COLO829 (cell line): ENCODE data around the gene HLA-DMB.
"Not testable (repeated sequence)": the region's sequence is repeated elsewhere in the genome, so short reads cannot be mapped to it uniquely, and the experiment has no call there.

Experiments used
- DNase-seq: peaks from one replicate; pipeline ENCODE4 v3.0.0; 2012; ENCODE audit warnings: low spot score

Gene HLA-DMB

DNA sequence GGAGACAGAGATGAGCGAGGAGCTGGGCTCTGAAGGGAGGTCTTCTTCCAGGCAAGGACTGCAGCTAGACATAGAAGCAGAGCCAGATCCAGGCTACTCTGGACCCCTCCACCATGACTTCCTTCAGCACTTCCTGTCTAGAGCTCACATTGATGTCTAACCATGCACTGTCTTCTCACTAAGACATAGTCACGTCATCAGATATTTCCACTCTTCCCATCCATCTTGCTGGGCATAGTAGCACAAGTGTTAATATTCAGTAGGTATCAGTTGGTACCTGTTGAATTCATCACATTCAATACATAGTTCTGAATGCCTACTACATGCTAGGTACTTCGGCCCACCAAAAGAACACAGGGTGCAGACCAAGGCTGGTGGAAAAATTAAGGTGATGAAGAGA is 9.2 kb upstream of the HLA-DMB start:
- no peak for DNase-seq

DNA sequence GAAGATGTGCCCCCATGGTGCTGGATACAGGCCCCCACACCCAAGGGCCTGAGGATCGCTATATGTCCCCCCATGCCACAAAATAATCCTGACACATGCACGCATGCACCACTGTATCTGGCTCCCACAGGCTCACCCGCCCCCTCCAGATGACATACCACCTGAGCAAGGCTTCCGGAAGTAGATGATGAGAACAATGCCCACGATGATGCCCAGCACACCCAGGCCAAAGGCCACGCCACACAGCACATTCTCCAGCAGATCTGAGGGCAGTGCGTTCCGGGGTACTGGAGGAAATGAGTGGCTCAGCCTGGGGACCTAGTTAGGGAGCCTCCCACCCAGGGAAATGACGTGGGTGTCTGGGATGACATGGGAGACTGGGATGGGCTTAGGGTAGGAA is 8.3 kb upstream of the HLA-DMB start:
- DNase-seq, result no peak

DNA sequence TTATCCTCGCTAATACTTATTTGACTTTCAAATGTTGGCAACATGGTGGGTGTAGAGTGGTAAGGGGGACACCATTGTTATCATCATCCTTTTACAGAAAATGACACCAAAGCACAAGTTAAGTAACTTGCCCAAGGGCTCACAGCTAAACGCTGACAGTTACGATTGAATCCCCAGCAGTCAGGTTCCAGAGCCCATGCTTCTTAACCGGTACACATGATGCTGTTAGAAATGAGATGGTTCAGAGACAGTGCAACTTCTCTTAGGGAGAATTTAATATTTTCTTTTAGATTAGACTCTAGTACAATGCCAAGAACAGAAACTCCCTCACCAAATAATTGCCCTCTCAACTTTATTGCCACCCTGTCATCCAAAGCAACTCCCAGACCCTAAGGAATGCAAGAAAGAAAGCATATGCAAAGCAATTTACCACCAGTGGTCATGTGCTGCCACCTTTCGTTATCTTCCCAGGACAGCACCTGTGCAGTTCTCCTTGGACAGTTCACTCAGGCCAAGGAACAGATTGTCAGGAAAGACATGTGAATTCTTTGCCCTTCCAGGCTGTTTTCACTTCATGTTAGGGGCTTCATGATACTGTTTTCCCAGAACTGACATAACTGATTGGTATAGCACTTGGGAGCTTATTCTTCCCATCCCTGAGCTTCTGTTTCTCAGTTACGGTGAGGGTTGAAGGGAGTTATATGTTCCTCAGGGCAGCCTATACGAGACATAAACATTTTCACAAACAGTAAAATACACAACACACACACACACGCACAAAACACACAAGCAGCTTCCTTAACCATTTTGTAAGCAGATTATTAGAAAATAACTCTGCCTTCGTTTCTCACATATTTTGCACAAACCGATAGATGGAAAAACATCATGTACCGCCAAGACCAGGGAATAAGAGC is 7.0 kb upstream of the HLA-DMB start:
- DNase-seq, result no peak

DNA sequence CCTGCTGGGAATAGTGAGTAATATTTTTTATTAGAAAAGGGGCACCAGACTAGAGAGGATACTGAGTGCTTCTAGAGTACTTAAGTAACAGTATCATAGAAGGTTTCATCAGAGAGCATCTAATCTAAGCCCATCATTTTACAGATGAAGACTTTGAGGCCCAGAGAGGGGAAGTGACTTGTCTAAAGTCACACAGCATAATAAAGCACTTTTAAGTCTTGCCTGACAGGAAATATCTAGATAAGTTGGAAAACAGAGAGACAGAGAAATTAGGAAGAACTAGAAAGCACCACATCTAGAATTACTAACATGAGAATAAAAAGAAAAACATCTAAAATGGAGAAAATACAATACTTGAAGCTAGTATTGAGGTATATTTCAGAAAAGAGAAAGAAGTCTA is 6.1 kb upstream of the HLA-DMB start:
- DNase-seq, result no peak

DNA sequence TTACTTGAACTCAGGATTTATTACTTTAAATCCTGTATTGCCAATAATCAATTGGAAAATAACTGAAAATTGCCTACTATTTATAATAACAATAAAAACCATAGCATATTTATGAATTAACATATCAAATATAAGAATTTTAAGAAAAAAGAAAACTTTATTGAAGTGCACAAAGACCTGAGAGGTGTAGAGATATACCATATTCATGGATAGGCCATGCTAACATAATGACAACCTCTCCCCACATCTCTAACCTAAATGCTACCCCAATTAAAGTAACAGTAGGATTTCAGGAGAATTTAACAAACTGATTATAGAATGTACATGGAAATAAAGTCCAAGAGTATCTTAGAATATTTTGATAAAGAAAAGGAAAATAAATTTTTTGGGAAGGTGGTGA is 5.1 kb upstream of the HLA-DMB start:
- DNase-seq, result no peak

DNA sequence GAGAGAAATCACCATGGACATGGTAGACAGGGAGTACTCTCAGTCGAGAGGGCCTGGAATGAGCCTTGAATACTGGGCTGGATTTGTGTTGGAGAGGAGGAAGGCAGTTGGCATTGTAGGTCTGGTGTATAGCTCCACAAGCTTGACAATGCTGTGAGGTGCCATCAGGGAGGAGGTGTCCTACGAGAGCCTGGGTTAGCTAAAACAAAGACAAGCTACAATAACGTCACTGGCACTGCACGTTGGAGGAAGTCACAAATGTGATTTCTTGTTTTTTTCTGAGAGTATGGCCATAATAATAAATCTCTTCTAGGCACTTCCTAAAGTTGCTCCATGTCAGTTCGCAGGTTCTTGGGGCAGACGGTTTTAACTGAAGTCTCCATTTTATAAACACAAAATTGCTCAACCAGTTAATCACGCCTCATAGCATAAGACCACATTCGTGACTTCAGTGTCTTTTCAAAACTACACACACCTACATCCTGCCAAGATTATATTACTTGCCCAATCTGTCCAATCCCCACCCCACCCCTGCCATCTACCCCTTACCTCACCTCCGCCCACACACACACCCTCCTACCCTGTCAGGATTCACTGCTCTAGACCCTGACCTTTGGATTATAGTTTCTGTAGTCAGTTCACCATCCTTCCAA is 4.4 kb upstream of the HLA-DMB start:
- no peak for DNase-seq

DNA sequence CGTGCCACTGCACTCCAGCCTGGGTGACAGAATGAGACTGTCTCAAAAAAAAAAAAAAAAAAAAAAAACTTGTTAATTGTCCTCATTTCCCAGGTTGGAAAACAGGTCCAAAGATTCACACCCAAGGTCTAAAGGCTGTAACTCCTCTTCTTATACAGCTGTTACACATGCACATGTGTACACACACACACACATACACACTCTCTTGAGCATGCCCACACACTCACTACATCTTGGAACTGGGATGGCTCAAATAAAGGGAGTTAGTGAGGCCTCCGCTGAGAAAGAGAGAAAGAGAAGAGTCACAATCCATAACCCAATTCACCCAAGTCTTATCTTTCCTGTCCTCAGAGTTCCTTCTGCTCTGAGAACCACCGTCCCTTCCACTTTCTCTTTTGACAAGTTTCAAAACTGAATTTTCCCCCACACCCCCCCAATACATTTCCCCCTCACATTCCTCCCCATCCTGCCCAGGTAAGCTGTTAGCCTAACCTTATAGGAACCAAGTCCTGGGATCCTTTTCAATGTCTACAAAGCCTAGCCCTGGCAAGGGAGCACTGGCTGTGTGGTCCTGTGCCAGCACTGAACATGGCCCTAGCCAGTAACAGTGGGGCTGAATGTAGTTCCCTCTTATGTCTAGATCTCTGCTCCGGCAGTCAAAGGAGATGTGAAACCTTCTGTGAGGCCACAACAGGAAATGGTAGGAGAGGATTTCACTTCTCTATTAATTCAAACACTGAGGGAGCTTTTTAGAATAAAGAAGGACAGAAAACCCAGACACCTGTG is 3.2 kb upstream of the HLA-DMB start:
- no peak for DNase-seq

DNA sequence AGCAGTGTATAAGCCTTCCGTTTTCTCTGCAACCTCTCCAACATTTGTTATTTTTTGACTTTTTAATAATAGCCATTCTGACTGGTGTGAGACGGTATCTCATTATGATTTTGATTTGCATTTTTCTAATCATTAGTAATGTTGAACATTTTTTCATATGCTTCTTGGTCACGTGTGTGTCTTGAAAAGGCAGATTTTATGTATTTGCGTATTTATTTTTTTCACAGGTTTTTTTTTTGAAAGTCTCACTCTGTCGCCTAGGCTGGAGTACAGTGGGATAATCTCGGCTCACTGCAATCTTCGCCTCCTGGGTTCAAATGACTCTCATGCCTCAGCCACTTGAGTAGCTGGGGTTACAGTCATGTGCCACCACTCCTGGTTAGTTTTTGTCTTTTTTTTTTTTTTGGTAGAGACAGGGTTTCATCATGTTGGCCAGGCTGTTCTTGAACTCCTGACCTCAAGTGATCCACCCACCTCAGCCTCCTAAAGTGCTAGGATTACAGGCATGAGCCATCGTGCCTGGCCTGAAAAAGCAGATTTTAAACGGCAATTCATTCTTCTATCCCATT is 1.8 kb upstream of the HLA-DMB start:
- DNase-seq, result not testable (repeated sequence)

DNA sequence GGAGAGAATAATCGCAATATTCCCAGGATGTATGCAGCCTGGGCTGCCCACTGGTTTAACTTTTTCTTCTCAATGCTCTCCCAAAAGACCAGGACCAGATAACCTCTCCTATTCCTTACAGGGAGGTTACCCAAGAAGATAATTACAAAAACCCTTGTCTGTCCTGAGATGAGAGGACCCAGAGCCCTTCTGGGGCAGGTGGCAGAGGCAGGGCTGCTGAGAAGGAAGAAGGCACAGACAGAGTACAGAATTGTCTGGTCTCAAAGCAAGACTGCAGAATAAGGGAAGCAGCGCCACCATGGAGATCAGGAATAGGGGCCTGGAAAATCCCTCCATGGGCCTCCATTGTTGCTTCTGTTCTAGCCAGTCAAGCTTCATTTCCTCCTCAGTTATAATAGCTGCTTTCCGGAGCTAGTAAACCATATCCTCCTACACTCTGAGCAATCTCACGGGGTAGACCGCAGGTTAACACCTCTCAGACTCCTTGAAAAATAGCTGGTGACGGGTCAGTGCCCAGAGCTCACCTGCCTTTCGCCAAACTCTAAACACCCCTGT is 463 bp upstream of the HLA-DMB start:
- no peak for DNase-seq

DNA sequence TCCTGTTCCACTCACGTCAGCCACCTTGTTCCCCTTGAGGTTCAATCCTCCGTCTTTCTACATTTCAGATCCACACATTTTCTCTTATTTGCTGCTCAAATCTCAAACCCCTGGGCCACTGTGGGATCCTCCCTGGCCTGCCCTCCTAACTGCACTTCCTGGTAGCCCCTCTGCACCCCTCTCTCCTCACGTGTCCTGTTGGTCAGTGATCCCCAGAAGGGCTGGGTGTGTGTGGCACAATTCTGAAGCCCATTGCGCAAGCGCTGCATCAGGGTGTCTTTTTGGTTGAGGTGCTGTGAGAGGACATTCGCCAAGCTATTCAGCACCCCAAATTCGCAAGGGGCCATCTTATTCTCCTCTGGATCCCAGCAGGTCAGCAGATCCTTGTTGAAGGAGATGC is 2.3 kb downstream of the HLA-DMB start:
- DNase-seq, result no peak

DNA sequence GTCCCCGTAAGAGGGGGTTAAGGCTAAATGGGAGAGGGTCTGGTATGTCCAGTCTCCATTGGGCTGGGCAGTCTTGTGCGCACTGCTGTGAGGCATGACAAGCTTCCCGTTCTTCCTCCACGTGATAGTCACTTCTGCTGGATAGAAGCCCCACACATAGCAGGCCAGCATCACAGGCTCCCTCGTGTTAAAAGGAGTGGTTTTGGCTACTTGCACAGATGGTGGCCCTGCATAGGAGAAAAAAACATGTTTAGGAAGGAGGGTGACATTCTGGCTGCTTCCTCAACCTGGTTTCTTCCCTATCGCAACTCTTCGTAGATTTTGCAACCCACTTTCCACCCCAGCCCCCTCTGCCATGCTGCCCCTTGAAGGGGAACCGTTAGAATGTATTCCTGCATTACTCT is 3.6 kb downstream of the HLA-DMB start:
- DNase-seq, result no peak

DNA sequence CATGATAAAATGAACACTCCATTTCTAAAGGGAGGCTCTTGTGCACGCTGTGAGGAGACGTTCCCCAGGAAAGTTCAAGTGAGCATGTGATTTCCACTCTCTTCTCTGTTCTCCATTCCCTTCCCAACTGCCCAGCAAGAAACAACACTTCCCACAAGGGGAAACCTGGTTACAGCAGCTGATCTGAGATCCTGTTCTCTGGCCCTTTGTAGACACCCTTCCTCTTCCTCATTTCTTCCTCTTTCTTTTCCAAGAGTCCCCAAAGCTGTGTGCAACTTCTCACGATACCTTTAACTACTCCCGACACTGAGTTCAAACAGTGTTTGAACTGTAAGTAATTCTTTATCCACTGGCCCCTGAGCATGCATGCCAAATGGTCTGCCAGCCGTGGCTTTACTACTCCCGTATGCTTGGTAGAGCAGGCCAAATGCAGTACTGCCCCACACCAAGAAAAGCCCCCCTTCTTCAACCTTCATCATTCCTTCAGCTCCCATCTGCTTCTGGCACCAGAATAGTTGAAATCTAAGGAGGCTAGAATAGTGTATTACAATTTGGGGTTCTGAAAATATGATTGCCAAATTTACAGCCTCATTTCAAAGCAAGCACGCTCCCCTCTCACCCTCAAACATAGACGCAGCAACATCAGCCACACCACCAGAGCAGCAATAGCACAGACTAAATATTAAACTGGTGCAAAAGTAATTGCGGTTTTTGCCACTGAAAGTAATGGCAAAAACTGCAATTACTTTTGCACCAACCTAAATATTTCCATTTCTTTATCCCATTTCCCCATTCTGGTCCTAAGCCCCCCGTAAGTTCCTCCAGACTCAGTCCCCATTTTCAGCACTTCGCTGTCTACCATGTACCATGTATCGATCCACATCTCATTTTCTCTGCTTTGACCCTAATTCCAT is 4.3 kb downstream of the HLA-DMB start:
- DNase-seq, result no peak

DNA sequence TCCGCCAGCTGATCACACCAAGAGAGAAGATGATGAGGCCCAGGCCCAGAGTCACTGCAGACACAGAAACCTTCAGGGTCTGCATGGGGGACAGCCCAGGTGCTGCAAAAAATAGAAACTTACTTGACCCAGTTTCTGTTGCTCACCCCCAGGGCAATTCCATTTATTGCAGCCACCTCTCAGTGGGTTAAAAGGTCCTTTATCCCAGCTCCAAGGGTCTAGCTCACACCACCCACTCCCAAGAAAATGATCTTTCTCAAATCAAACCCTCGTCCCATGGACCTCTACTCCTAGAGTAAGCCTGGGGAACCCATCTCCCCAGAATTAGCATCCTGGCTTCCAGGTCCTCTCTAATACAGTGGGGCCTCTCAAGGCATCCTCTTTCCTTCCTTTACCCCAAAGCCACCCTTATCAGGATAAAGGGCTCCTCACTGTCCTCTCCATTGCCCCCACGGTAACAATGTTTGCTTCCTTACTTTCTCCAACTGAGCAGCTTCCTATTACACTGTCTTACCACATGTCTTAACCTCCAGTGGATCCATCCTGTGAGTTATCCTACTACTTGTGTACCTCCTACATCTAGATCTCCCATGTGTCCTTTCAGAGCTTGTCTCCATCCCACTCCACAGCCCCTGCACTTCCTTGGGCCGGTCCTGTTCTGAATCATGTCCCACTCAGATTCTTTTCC is 5.1 kb downstream of the HLA-DMB start:
- DNase-seq, result no peak

DNA sequence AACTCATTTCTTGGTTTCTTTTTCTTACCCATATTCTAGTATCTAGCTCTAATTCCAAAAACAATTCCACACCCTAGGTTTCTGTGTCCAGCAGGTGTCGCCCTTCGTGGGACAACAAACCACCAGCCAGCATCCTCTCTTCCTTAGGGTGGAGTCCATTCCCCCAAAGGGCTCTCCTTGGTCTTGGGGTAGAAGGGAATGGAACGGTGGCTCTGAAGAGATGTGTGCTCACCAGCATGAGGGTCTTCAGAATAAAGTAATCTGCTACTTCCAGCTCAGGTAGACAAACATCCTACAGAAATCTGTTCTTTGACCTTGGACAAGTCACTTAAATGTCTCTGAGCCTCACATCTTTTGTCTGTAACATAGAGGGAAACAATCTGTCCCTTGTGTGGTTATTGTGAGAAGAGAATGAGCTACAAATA is 7.2 kb downstream of the HLA-DMB start:
- DNase-seq, result peak; percentile 91

DNA sequence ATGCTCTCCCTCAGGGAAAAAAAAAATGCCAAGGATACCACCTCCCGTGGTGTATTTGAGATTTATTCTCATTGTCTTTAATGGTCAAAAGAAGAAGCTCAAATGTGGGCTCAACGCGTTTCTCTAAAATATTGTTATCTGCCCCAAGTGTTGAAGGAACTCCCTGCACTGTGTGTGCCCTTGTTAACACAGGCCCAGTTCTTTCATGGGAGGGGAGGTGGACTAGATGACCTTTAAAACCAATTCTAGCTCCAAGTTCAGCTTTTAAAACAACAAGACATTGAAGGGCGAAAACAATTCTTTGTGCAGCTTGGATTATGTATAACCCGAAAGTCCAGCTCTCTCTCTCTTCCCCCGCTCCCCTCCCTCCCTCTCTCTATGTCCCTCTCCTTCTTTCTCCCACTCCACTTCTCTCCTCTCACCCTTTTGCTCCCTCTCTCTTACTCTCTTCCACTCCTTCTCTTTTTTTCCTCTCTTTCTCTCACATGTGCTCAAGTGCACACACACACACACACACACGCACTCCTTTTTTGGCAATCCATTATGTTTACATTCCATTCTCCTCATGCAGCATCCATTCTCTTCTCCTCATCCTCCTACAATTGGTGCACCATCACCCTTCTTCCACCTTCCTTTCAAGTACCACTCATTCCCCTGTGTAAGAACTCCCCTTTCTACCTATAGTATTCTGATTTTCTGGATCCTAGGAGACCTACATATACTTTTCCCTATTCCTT is 8.5 kb downstream of the HLA-DMB start:
- no peak for DNase-seq

DNA sequence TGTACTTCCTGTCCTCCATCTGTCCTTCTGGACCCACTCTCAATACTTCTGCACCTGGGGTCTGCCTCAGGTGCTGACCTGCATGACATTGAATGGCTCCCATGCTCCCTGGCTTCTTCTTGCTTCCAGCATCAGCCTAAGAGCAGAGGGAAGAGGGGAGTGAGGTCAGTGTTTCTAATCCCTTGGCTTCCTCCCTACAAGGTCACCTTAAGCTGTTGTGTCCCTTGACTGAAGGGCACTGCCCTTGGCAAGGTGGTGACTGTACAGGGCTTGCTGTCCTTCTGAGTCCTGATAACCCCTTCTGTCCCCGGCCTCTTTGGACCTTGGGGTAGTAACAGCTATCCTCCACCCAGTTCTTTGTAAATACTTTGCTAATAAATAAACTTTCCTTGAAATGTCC is 9.6 kb downstream of the HLA-DMB start:
- no peak for DNase-seq

DNA sequence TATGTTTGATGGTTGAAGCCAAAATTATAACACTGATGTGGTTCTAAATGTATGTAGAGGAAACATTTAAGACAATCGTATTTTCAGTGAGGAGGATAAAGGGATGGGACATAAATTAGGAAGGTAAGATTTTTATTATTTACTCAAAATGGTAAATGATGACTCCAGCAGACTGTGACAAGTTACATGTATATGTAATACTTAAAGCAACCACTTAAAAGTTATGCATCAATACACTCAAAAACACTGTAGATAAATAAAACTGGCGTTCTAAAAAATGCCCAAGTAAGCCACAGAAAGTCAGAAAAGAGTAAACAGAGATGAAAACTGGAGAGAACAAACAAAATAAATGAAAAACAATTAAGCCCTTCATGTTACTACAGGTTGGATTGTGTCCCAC is 18.7 kb downstream of the HLA-DMB start:
- DNase-seq, result no peak

DNA sequence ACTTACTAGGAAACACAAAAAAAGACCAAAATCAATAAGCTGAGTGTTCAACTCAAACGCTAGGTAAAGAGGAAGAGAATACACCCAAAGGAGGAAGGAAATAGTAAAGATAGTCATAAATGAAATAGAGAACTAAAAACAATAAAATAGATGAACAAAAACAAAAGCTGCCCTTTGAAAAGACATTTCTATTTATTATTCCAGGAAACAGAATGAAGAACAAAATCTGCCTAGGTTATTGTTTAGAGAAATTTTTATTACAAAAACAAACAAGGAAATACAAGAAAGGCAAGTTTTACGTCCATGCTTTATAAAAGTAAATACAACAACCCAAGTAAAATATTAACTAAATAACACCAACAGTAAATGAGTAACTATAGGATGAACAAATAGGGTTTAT is 20.1 kb downstream of the HLA-DMB start:
- DNase-seq, result no peak

DNA sequence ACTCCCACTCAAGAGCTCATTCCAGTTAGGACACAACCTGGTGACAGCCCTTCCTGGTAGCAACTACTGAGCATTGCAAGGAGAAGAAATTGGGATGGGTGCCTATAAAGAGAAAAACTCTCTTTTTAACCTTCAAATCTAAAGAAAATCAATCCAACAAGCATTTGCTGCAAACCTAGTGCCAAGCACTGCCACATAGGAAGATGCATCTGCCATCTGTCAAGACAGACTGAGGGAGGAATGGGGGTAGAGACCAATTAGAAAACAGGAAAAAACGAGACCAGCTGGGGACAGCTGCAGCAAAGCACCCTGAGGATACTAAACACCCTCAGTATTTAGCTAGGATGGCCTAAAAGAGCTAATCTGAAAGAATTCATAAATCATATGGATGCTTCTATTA is 27.9 kb downstream of the HLA-DMB start:
- DNase-seq, result no peak

DNA sequence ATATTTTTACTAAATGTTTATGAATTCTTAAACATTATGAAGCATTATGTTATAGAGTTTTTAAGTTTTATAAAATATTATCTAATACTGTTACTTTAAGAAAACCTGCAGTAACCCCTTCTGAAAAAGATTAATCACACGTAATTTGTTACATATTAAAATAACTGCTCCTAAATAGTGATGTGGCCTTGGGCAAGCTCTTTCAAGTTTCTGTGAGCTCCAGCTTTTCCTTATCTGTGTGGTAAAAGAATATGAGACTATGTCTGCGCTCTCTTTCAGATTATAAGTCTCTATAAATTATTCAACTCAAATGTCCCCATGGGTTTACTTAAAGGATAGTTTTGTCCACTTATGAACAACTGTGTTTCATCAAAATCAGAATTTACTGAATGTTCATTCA is 31.9 kb downstream of the HLA-DMB start:
- DNase-seq, result no peak
